GM21786 (cell line): ENCODE measurements around the gene APEH.
"Not testable (repeated sequence)": the region's sequence is repeated elsewhere in the genome, so short reads cannot be mapped to it uniquely, and the experiment has no call there.

Experiments used
- ATAC-seq: cut with Tn5 transposase; IDR thresholded peaks from one replicate; pipeline ENCODE4 v1.9.1; 2021; ENCODE audit not compliant: unreplicated experiment

APEH gene

DNA sequence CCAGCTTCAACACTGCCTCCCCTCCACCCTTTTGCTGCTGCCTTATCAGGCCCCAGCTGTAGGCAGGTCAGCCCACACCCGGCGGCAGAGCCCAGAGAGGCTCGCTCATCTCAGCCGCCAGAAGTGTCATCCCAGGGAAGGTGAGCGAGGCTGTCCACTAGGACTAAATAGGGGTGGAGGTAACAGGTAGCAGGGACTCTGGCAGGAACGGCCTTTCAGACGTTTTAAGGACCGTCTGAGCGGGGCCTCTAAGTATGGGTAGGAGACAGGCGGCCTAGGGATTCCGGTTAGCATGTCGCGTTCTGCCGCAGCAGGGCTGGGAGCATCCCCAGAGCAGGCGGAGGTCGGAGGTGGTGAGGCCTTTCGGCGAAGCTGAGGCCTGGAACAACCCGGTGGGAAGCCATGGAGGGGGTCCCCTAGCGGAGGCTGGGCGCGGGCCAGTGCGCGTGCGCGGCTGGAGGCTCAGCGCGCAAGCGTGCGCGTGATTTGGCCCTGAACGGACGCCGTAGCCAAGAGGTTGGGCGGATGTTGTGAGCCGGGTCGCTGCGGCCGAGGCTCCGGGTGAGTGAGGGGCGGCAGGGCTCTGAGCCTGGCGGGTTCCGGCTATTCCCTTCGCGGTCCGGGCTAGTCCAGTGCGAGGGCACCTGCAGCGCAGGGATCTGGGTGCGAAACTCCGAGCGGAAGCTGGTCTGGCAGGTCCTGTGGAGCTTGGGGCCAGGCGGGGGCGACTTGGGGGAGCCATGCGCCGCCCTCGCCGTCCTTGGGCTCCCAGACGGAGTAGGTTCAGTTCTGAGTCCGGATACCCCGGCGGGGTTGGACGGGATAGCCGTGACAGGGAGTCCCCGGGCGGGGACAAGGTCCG is 15.1 kb downstream of the APEH start, which contains the start of the genes MST1 and RNF123:
Gene MST1 (minus strand): TSS at position 429 of the 862 bp plus-strand sequence. CDS start 783 bp downstream, outside the sequence.
Gene RNF123 (plus strand): TSS at position 512 of the 862 bp plus-strand sequence. CDS start 1,609 bp downstream, outside the sequence.
- peak; percentile 68 for ATAC-seq

DNA sequence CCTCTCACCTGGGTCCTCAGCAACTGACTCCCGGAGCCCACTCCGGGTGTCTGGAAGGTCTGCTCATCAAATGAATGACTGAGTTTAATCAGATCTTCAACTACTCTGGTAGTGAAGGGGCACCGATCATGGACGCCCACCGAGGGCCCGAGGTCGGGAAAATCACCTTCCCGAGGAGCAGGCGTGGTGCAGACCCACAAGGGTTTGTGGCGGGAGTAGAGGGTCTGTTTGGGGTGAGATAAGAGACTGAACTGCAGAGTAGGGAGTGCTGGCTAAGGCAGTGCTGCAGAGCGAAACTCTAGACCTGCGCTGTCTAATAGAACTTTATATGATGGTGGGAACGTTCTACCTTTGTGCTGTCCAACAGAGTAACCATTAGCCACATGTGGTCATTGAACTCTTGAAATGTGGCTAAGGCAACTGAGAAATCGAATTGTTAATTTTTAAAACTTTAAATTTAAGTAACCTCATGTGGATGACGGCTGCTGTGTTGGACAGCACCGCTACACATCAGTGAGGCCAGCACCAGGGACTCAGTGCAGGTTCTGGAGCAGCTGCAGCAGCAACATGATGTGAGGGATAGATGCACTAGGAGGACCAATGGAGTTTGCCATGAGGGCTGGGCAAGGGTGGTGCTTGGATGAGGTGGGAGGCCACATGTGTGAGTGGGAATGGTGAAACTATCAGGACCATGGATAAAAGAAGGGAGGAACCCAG is 15.9 kb downstream of the APEH start:
- ATAC-seq = not testable (repeated sequence)

DNA sequence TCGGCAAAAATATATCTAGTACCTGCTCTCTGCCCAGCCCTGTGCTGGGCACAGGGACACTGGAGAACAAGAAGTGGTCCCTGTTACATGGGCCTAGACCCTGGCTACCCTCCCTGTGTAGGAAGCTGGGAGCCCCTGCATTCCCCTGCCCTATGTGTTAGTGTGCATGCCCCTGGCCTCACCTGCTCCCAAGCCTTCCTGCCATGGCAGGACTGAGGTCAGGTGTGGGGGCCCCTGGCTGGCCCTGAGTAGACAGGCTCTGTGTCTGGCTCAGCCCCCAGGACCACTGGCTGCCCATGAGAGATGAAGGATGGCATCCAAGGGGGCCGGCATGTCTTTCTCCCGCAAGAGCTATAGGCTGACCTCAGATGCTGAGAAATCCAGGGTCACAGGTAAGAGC is 16.7 kb downstream of the APEH start:
- not testable (repeated sequence) for ATAC-seq

DNA sequence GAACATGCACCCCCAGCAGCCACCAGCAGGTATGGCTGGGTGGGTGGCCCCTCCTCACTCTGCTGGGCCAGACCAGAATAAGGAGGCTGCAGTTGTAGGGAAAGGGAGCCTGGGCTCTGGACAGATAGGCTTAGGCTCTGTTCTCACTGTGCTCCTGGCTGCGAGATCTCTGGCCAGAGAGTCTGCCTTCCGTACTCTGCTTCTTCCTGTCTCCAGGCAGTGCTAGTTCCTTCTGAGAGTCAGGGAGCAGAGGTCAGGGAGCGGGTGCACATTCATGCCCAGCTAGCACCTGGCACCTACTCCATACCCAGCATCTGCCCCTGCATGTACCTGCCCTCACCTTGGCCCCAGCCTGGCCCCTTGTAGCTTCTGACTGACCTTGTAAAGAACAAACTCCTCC is 17.3 kb downstream of the APEH start:
- not testable (repeated sequence) for ATAC-seq

DNA sequence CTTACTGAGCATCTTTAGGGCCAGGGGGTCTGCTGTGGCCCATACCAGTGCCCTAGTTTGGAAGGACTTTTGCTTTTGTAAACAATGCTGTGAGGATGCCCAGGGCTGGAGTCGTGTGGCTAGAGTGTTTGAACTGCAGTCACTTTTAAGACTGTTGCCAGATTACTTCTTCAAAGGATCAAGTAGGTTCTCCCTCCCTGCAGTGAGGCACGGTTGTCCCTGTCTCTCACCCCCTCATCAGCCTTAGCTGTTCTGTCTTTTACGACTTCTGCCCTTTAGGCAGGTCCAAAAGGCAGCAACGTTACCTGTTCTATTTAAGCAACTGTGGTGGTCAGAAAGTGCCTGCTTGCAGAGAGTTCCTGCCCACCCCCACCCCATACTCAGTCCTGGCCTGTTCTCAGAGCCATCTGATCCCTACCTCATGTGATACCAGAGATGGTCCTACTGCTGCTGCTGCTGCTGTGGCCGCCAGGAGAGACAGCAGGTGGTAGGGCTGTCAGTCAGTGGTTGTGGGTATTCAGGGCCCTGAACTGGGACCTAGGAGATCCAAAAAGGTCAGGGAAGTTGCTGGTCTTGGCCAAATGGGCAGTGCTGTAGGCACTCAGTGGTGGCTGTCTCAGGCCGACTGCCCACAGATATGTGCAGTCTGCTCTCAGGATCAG is 20.4 kb downstream of the APEH start:
- ATAC-seq = not testable (repeated sequence)

DNA sequence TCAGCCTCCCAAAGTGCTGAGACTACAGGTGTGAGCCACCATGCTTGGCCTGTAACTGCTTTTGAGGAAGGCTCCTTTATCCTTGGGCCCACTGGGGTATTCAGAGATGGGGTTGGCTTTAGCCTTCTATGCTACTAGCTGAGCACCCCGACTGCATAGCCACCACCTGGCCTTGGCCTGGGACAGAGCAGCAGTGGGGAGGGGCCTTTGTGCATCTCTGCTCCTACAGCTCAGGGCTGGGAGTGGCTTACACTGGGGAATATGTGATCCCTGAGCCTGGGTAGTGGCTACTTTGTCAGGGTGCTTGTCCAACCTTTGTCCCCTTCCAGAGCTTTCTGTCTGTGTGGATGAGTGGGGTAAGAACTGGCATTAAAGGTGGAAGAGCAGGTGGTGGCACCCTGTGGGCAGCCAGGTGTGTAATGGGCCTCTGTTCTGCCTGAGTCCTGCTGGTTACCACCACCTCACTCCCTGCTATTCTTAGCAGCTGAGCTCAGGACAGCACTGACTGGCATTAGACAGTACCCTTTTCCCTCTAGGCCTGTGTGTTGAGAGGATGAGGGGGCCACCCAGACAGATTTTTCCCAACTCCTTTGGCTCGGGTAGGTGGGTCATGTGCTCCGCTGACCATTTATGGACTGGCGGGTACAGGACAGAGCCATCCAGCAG is 21.3 kb downstream of the APEH start:
- ATAC-seq = not testable (repeated sequence)

DNA sequence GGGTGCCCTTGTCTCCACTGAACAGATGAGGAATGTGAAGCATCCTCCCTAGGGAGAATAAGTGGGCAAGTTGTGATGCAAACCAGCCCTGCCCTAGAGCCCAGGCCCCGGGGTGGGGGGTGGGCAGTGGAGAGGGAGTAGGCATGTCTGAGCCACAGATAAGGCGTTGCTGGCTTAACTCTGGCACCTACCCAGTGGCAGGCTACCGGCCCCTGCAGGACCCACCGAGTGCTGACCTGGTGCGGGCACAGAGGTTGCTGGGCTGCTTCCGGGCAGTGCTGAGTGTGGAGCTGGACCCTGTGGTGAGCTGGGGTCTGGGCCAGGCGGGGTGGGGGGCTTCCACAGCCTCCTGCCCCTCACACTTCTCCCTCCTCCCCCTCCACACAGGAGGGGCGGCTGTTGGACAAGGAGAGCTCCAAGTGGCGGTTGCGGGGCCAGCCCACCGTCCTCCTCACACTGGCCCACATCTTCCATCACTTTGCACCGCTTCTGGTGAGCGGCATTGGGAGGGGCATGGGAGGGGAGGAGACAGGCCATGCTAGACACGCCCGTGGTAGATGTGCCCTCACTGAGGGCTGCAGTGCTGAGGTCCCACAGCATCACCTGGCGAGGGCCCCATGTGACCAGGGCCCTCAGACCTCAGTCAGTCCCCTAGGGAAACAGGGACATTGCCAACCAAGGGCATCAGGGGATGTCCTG is 25.3 kb downstream of the APEH start:
- no peak for ATAC-seq

DNA sequence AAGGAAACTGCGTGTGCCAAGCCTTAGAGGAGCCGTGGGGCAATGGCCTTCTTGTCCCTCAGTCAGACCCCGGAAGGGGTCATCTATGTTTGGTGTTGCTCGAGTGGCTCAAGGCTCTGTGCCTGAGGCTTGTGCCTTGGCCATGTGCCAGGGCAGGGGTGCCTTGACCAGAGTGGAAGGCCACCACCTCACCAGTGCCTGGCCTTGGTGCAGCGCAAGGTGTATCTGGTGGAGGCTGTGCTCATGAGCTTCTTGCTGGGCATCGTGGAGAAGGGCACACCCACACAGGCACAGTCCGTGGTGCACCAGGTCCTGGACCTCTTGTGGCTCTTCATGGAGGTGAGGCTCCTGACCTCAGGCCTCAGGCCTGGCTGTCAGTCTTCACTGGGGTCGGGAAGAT is 25.9 kb downstream of the APEH start:
- no peak for ATAC-seq

DNA sequence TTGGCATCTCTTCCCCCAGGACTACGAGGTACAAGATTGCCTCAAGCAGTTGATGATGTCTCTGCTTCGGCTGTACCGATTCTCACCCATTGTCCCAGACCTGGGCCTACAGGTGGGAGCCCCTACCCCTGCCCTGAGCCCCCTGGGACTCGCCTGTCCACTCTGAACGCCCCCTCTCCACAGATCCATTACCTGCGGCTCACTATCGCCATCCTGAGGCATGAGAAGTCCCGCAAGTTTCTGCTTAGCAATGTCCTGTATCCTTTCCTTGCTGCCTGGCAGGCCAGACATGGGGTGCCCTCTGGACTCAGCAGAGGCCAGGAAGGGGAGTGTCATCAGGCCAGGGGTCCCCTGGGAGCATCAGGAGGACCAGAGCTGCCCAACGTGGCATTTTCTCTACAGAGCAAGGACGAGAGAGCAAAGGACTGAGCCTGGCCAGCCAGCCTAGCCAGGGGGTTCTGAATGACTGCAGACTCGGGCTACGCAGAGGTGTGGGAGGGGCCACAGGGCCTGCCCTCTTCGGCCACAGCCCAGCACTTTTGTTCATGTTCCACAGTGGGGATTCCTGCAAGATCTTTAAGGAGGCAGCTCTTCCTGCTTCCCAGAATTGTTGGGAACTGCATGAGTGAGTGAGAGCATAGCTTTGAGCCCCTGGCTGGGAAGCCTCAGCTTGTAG is 26.4 kb downstream of the APEH start:
- ATAC-seq = no peak

DNA sequence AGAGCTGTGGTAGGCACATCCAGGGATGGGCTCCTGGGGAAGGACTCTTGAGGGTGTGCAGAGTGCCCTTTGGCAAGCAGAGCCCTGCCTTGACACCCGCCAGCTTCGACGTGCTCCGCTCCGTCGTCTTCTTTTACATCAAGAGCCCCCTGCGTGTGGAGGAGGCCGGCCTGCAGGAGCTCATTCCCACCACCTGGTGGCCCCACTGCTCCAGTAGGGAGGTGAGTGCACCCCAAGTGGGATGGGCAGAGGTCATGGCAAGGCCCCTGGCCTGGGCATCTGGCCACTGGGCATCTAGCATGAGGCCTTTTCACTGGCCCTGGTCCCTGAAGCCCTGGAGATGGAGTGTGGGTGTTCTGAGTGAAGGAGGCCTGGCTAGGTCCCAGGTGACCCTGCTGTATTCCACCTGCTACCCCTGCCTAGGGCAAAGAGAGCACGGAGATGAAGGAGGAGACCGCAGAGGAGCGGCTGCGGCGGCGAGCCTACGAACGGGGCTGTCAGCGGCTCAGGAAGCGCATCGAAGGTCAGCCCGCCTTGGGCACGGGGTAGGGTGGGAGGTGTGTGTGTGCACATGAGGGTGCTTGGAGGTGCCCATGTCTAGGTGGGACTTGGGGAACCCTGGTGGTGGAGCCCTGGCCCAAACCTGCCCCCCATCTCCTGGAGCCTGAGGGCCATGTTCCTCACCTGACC is 27.4 kb downstream of the APEH start:
- ATAC-seq = no peak

DNA sequence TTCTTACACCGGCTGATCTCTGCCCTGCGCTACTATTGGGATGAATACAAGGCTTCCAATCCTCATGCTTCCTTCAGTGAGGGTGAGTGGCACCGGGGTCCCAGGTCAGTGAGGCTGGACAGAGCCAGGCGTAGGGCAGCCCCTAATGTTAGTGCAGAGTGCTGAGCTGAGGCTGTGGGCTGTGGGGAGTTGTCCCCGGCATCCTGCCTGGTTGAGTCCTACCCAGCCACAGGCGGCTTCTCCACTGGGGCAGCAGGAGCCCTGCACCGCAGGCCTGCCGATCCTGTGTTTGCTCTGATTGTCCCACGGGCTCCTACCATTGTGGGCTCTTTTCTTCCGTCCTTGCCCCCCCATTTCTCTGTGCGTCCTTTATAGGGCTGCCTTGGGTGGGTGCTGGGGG is 28.5 kb downstream of the APEH start:
- no peak for ATAC-seq

DNA sequence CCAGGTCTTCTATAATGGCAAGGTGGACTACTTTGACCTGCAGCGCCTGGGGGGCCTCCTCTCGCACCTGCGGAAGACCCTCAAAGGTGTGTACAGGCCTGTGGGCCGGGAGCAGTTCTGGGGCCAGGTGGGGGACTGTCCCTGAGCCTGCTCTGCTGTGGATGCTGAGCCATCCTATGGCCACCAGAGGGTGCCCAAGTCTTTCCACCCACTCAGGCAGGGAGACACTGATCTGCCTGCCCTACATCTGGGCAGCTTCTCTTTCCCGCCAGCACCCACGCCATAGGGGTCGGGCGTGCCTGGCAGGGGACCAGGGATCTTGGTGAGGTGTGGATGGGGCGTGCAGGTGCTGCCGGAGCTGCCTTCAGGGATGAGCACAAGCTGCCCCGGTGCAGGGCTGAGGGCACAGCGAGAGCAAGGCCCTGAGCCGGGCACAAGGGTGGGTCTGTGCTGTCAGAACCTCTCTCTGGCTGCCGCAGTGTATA is 29.3 kb downstream of the APEH start:
- peak; percentile 69 for ATAC-seq

DNA sequence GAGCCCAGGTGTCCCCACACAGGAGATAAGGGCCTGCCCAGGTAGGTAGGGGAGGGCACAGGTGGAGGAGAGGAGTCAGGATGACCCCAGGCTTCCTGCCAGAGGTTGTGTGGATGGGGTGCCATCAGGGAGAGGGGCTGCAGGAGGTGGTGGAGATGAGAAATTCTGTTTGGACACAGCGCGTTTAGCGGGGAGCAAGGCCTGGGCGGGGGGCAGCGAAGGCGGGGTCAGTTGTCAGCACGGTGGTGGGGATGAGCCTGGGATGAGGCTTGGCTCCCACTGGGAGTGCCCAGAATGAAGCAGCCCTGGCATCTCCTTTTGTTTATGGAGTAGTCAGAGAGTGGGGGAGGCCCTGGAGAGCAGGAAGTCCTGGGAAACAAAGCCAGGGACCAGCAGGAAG is 29.8 kb downstream of the APEH start:
- no peak for ATAC-seq

DNA sequence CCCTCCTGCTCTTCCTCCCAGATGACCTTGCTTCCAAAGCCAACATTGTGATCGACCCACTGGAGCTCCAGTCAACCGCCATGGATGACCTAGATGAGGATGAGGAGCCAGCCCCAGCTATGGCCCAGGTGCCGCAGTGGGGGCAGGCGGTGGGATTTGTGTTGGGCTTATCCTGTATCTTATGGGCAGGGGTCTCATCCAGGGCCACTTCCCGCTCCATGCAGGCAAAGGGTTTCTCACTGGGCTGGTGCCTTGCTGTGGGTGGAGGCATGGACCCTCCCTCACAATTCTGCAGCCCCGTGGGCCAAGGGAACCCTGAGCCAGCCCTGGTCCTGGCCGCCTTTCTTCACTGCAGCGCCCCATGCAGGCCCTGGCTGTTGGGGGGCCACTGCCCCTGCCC is 30.5 kb downstream of the APEH start:
- ATAC-seq = no peak

DNA sequence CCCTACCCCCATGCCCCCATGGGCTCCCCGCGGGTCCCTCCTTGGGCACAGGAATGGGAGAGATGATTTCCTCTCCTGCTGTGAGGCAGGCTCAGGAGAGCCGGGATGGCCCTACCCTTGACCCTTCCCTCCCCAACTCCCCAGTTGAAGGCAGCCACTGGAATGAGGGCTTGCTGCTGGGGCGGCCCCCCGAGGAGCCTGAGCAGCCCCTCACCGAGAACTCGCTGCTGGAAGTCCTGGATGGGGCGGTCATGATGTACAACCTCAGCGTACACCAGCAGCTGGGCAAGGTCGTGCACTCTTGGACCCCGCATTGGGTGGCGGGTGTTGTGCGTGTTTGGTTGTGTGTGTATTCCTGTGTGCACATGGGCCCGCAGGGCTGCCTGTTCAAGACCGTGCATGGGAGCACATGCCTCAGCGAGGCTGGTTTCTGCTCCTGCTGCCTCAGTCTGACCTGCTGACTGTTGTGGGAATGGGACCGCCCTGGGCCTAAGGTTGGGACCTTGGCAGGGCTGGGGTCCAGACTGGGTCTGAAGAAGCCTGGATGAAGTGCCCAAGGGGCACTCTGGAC is 31.3 kb downstream of the APEH start:
- no peak for ATAC-seq

DNA sequence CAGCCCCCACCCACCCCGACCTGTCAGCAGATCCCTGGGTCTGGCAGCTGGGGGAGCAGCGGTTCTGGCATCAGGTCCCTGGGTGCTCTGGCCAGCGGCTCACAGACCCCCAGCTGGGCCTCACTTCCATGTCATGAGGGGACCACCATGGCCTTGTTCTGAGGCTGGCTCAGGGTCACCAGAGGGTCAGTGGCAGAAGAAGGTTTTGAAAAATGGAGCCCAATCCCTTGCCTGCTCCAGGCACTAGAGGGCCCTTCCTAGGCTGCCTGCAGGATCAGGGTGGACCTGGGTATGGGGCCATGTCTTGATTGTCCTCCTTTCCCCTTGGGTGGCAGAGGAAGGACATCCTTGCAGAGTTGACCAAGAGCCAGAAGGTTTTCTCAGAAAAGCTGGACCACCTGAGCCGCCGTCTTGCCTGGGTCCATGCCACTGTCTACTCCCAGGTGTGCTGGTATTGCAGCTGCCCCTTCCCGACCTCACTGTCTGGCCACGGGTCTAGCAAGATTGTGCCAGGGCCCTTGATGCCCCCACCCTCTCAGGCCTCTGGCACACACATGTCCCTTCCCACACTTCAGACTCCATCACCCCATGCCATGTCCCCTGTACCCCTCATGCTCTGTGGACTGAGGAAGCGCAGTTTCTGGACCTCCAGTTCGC is 32.4 kb downstream of the APEH start:
- no peak for ATAC-seq

DNA sequence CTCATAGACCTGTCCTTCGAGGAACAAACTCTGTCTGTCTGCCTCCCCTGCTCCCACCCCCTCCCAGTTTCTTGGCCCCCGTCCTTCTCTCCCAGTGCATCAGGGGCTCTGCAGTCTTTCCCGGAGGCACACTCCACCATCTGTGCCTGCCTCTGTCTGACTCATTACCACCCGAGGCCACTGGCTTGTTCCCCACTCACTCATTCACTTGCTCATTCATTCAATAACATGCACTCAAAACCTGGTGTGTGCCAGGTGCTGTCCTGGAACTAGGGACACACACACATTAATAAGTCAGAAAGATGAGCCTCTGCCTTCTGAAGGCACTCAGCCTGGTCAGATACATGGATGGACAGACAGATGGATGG is 32.9 kb downstream of the APEH start:
- no peak for ATAC-seq

DNA sequence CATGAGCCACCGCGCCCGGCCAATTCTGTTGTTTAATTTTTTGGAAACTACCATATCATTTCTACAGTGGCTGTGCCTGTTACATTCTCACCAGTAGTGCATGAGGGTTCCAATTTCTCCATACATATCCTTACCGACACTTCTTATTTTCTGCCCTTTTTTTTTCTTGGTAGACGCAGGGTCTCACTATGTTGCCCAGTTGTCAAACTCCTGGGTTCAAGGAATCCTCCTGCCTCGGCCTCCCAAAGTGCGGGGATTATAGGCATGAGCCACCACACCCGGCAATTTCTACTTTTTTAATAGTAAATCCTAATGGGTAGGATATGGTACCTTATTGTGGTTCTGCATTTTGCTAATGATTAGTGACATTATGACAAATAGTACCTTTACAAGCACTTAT is 35.7 kb downstream of the APEH start:
- no peak for ATAC-seq
